IPS-11a (cell line): ENCODE data around the gene PPP3R1.
"Not testable (repeated sequence)": the region's sequence is repeated elsewhere in the genome, so short reads cannot be mapped to it uniquely, and the experiment has no call there.

Experiments
- H3K4me3 ChIP-seq: one replicate; pipeline ENCODE4 v1.5.1; 2013; ENCODE audit warnings: low read depth, low read length, control low read depth

Gene PPP3R1

GRCh38 chr2:68190991-68191731 is 61.2 kb downstream of the PPP3R1 start:
- no peak overlapping the region for H3K4me3 ChIP-seq

DNA sequence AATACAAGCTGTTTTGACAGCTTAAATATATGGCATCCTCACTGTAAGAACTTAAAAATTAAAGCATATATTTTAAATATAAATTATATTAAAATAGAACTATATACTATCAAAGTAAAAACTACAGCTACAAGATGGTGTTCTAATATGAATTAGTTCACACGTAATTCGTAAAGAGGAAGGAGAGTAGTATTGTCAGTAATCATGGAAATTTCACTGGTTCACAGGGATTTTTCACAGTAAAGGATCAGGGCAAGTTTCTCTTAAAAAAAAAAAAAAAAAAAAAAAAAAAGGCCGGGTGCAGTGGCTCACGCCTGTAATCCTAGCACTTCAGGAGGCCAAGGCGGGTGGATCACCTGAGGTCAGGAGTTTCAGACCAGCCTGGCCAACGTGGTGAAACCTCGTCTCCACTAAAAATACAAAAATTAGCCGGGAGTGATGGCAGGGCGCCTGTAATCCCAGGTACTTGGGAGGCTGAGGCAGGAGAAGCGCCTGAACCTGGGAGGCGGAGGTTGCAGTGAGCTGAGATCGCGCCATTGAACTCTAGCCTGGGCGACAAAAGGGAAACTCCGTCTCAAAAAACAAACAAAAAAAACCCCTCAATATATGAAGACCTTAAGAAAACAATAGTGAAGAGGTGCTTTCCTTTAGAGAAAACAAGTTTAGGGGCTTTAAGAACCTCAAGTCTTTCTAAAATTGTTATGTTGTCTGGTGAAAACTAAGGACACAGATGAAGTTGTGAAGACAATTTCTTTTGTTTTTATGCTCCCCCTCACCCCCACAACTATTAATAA is 62.1 kb downstream of the PPP3R1 start:
- H3K4me3 ChIP-seq: no peak overlapping the region

- no peak overlapping the region for H3K4me3 ChIP-seq
These were observed 63.5 kb downstream of the PPP3R1 start for GRCh38 chr2:68188831-68189230.

- H3K4me3 ChIP-seq: no peak overlapping the region
These were observed 65.0 kb downstream of the PPP3R1 start for GRCh38 chr2:68187329-68187728.

DNA sequence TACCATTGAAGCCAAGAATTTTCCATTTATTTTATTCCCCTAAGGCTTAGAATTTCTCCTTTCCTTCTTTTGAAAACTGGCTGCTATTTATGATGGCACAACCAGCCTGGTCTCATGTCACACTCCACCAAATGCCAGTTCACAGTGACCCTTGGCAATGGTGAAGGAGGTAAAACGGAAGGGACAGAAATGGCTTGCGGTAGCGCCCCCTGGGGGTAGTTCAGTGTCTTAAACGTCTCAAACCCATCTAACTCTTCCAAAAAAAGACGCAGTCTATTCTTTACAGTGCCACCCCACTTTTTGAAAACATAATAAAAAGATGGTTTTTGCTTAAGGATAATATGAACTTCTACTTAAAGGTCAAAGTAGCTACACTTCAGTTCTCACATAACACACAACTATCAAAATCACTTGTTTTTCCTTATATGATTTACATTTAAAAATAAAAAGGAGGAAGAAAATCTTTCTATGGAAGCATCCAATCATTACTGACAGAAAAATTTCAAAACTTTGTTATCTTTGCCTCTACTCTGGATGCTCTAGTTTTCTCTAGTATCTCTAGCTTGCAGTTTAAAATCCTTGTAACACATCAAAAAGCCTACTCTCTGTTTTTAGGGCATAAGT is 66.7 kb downstream of the PPP3R1 start:
- H3K4me3 ChIP-seq: no peak overlapping the region

DNA sequence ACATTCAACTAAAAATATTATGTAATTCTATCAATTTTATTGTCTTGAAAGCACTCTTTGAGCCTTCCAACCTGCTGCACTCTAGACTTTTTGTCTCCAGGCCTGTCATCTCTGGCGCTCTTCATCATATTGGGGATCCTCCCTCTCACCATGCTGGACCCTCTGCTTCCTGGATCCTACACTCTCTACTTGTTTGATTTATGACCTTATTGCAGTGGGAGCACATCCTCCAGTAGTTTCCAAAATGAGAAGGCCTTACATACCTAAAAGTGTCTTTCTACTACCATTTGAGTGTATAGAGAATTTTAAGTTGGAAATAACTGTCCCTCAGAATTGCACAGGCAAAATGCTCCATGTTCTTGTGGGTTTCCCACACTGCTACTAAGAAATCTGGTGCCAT is 69.4 kb downstream of the PPP3R1 start:
- H3K4me3 ChIP-seq: no peak overlapping the region

DNA sequence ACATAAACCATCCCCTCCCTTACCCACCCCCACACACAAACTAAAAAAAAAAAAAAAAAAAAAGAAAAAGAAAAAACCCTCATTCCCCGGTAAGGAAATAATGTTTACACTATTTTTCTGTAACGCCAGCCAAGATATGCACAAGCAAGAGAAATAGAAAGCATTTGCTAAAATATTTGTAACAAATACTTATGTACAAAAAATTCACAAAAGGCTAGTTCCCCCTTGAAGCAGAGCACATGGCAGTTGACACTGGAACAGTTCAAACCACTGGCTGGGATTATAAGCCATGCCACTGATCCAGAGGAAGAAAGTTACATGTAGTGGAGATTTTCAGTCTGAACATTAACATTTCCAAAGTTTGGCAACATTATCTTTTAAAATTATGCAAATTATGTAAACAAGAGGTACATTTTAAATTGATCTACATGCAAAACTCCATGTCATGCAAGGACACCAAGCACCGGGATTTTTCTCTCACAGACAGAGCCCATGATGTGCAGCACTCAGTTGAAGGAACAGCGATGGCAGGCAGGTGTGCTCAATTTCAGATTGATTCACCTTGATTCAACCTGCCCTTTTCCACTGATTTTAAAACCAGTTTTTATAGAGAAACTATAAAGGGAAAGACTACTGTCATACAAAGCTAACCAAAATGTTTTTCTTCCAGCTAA is 73.2 kb downstream of the PPP3R1 start:
- H3K4me3 ChIP-seq: no peak overlapping the region

GRCh38 chr2:68178432-68178831 is 73.9 kb downstream of the PPP3R1 start:
- no peak overlapping the region for H3K4me3 ChIP-seq

- no peak overlapping the region for H3K4me3 ChIP-seq
These were observed 74.8 kb downstream of the PPP3R1 start for GRCh38 chr2:68177541-68177940.

GRCh38 chr2:68176657-68177056 is 75.7 kb downstream of the PPP3R1 start:
- H3K4me3 ChIP-seq: no peak overlapping the region

DNA sequence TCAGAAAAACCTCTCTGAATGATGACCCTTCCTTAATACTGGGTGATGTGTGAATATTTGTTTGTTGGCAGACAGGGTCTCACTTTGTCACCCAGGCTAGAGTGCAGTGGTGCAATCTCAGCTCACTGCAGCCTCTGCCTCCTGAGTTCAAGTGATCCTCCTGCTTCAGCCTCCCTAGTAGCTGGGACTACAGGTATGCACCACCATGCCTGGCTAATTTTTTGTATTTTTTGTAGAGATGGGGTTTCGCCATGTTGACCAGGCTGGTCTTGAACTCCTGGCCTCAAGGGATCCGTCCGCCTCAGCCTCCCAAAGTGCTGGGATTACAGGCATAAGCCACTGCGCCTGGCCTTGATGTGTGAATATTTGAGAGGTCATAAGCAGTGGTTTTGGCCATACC is 77.1 kb downstream of the PPP3R1 start:
- H3K4me3 ChIP-seq: not testable (repeated sequence)

- no peak overlapping the region for H3K4me3 ChIP-seq
These were observed 79.2 kb downstream of the PPP3R1 start for GRCh38 chr2:68172990-68173700.

- no peak overlapping the region for H3K4me3 ChIP-seq
These were observed 79.8 kb downstream of the PPP3R1 start for GRCh38 chr2:68172521-68172920.

DNA sequence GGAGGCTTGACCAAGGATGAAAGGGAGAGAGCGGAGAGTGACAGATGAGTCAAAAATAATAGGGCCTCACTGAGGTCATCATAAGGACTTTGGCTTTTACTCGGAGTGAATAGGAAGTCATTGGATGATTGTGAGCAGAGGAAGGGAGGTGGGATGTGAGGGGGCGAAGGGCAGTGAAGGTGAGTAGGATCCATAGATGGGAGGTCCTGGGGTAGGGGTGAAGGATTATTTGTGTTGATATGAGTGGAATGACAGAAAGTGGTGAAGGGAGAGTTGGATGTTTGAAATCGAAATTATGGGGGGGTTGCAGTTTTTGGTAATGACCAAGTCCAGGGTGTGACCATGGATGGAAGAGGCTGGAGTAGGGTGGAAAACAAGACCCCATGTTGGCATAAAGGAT is 80.6 kb downstream of the PPP3R1 start:
- no peak overlapping the region for H3K4me3 ChIP-seq

GRCh38 chr2:68171146-68171545 is 81.2 kb downstream of the PPP3R1 start:
- no peak overlapping the region for H3K4me3 ChIP-seq

- no peak overlapping the region for H3K4me3 ChIP-seq
These were observed 83.0 kb downstream of the PPP3R1 start for GRCh38 chr2:68169308-68169707.

- H3K4me3 ChIP-seq: no peak overlapping the region
These were observed 85.1 kb downstream of the PPP3R1 start for GRCh38 chr2:68167186-68167585.

GRCh38 chr2:68163641-68164040 is 88.7 kb downstream of the PPP3R1 start:
- no peak overlapping the region for H3K4me3 ChIP-seq

DNA sequence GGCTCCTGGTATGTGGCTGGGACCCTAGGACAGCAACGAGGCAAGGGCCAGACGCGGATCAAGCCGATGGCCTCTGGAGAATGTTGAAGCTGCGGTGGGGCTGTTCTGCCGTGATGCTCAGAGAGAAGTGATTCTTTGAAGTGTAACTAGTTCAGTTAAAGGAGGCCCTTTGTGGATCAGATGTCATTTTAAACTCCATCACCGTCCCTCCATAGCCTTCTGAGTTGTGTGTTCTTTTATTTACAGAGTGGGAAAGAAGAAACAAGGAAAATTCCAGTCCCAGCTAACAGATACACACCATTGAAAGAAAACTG is 94.2 kb downstream of the PPP3R1 start:
- H3K4me3 ChIP-seq: peak overlapping the region; percentile 94

- H3K4me3 ChIP-seq: peak within 1 kb of the TSS; percentile 94
These were observed 94.8 kb downstream of the PPP3R1 start, which contains the start of gene PNO1 for GRCh38 chr2:68157402-68158133. TSS of gene PNO1 (plus strand) at chr2:68157888. CDS start at chr2:68157935, 47 bp downstream.
